22Rv1 (cell line): ENCODE results near the gene FOXJ1.

ENCODE experiments used
- H3K27ac ChIP-seq: fragments of 450-650 bp; 2 replicates; pipeline ENCODE4 v1.5.1; 2017
- CTCF ChIP-seq: fragments of 450-650 bp; IDR thresholded peaks from 2 replicates; pipeline ENCODE4 v1.5.1; 2017; ENCODE audit warnings: mild to moderate bottlenecking
- ZFX ChIP-seq: fragments of 450-650 bp; IDR thresholded peaks from 2 replicates; pipeline ENCODE4 v1.6.1; 2017; ENCODE audit warnings: antibody characterized with exemption, borderline replicate concordance

FOXJ1 gene

DNA sequence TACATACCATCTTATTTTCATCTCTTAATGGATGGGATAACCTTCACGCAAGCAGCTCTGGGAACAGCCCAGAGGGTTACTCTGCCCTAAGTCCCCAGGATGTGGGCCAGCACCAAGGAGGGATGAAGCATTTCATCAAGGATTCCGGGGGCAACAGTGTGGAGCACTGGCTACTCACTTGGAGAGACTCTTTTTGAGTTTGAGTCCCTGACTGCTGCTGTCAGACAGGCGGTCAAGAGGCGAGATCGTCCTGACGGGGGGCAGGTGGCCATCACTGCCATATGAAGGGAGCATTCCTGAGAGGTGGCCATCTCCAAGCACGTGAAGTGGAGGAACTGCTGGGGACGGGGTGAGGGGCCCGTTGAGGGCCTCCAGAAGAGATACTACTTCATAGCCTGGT is 18.1 kb upstream of the FOXJ1 start:
- H3K27ac ChIP-seq, result no peak overlapping the region
- no peak for TF ChIP-seq ZFX
- no peak for TF ChIP-seq CTCF

- TF ChIP-seq ZFX (no peak), CTCF (no peak)
Observed at GRCh38 chr17:76157759-76158158, 16.7 kb upstream of the FOXJ1 start.

GRCh38 chr17:76156662-76156991 is 15.6 kb upstream of the FOXJ1 start:
- H3K27ac ChIP-seq, result no peak overlapping the region
- TF ChIP-seq CTCF (no peak), ZFX (no peak)

More at GRCh38 chr17:76157759-76158158, 16.7 kb upstream of the FOXJ1 start:
- H3K27ac ChIP-seq, result no peak overlapping the region

DNA sequence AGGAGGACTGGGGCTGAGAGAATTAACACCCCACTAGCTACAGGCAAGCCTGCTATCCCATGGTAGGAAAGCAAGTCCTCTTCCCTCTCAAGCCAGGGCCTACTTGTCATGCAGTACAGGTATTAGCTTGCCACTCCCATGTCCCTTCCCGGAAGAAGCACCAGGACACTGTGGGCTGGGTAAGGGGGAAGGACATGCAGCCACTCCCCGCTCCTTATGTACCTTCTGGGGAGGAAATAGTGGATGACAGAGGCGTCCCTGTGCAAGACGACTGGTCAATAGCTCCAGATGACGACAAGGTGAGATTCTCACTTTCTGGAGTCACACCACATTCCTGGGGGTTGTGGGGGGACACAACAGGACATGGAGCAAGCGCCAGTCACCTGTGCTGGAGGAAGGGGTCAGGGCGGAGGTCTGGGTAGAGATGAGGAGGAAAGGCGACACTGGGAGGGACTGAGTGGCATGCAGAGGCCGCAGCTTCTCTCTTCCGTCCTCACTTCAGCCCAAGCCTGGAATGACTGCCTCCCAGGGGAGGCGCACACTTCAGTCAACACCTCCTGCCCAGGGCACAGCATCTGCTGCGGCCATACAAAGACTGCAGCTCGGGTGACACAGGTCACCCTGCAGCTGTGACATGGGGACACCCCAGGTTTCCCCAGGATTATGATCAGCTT is 15.1 kb upstream of the FOXJ1 start:
- TF ChIP-seq ZFX, result no peak
- TF ChIP-seq CTCF, result no peak

GRCh38 chr17:76154936-76155845 is 14.1 kb upstream of the FOXJ1 start:
- H3K27ac ChIP-seq, result no peak overlapping the region
- TF ChIP-seq ZFX, result no peak
- TF ChIP-seq CTCF, result no peak

More for the DNA sequence above, 15.1 kb upstream of the FOXJ1 start:
- no peak overlapping the region for H3K27ac ChIP-seq

DNA sequence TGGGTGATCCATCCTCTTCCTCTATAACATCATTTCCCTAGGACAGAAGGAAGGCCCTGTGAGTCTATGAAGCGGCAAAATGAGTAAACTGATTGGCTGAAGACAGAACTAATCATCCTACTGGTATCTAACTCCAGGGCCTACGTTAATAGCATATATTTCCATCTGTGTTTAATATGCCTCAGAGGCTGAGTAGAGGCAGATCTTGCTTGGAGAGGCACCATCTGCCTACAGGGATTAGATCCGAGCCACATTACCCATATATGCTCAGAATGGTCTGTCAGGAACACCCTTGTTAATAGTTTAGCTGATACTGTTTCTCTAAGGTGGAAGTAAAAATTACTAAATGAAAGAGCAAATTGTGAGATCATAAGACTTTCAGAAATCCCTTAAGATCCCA is 13.2 kb upstream of the FOXJ1 start:
- TF ChIP-seq CTCF (no peak), ZFX (no peak)
- H3K27ac ChIP-seq, result no peak overlapping the region

- TF ChIP-seq CTCF (peak; percentile 19; the same call in 1 of the 2 replicates), ZFX (no peak)
- H3K27ac ChIP-seq, result no peak overlapping the region
Observed at GRCh38 chr17:76153640-76154039, 12.6 kb upstream of the FOXJ1 start.
